AG04450 (cell line): ENCODE data around the gene MTR. TPM values are rescaled to one million over a fixed set of nuclear protein-coding genes. Genes with fewer than 3 reads are reported as not detected.
A peak's percentile ranks its signal among the peaks of the same experiment; 100 is the strongest.
"Not testable (repeated sequence)": the region's sequence is repeated elsewhere in the genome, so short reads cannot be mapped to it uniquely, and the experiment has no call there.

Experiments used
- CTCF ChIA-PET: fragments of 300-600, 350-600 bp; formaldehyde crosslinking; extraction: SDS; loops from one replicate; lab custom pipeline; 2022; ENCODE audit warnings: antibody characterized with exemption, inconsistent platforms; lab: Charles Lee
- POLR2A ChIA-PET: fragments of 350-600 bp; formaldehyde crosslinking; extraction: SDS; loops from one replicate; lab custom pipeline; 2021; ENCODE audit warnings: antibody characterized with exemption, inconsistent platforms; lab: Yijun Ruan, JAX
- DNase-seq: peaks from one replicate; pipeline ENCODE4 v3.0.0-alpha.2; 2011; ENCODE audit warnings: low read depth, low spot score
- H3K27ac ChIP-seq: one replicate; pipeline ENCODE4 v1.5.1; 2012; ENCODE audit warnings: low read depth, low read length, control low read depth
- H3K27me3 ChIP-seq: one replicate; pipeline ENCODE4 v1.6.0; 2012; ENCODE audit warnings: low read length; ENCODE audit not compliant: control insufficient read depth, insufficient read depth
- H3K4me3 ChIP-seq: 2 replicates; pipeline ENCODE4 v1.5.1; 2011; ENCODE audit warnings: mild to moderate bottlenecking, low read depth, low read length, control low read depth
- H3K9me3 ChIP-seq: 2 replicates; pipeline ENCODE4 v1.5.1; 2012; ENCODE audit warnings: low read length; ENCODE audit not compliant: control insufficient read depth, insufficient read depth
- polyA plus RNA-seq: library from polyadenylated mRNA; depleted of rRNA; stranded (reverse); fragments of >200 nt; gene quantifications from 2 replicates; pipeline ENCODE4 v1.2.3, GENCODE V29; 2011
- TF ChIP-seq, protein P1 (sequence below): IDR thresholded peaks from 2 replicates; pipeline ENCODE4 v1.5.1; 2011; ENCODE audit warnings: low read depth, low read length, control low read depth, inconsistent platforms

Gene MTR
- polyA plus RNA-seq, 1 experiment, result 13.0 TPM

DNA sequence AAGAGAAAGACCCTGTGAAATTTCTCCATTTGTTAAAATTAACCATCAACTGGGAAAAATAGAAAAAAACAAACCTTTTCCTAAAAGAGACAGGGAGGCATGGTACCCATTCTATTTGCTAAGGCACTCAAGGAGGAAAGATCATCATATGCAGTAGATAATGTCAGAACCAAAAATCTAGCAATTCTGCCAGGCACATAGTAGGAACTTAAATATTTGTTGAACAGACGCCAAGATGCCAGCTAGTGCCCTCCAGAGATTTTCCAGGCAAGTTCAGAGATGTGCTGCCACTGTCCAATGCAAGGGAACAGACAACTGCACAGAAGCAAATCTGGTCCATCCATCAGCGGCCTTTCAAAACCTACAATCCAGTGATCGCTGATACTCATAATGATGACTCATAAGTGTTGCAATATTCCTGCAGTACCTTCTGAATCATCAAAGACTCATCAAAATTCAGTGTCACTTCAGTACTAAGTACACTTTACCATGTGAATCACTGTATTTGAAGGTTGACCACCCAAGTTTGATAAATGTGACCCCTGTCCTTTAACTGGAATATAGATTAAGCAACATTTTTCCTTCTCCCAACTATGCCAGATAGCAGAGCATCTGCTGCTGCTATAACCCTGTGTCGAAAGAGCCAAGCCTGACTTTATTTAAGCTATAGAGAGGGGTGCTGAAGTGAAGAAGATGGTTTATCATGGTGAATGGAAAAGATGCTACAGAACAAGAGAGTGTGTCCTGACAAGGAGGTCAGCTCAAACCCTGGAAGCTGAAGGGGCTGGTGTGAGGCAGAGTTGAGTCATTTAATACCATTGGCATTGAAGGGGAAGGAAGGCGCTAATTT lies 110.0 kb downstream of the MTR start:
- Histone ChIP-seq H3K27me3 (peaks cover 4% of the 10 kb centered on the region), H3K4me3 (no peak overlapping the region), H3K27ac (no peak overlapping the region), H3K9me3 (no peaks in the 10 kb centered on the region)
- CTCF ChIA-PET, result no interaction called here
- TF ChIP-seq, protein P1, sequence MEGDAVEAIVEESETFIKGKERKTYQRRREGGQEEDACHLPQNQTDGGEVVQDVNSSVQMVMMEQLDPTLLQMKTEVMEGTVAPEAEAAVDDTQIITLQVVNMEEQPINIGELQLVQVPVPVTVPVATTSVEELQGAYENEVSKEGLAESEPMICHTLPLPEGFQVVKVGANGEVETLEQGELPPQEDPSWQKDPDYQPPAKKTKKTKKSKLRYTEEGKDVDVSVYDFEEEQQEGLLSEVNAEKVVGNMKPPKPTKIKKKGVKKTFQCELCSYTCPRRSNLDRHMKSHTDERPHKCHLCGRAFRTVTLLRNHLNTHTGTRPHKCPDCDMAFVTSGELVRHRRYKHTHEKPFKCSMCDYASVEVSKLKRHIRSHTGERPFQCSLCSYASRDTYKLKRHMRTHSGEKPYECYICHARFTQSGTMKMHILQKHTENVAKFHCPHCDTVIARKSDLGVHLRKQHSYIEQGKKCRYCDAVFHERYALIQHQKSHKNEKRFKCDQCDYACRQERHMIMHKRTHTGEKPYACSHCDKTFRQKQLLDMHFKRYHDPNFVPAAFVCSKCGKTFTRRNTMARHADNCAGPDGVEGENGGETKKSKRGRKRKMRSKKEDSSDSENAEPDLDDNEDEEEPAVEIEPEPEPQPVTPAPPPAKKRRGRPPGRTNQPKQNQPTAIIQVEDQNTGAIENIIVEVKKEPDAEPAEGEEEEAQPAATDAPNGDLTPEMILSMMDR, result no peak
- DNase-seq, result peak; percentile 50
- POLR2A ChIA-PET, result no interaction called here

DNA sequence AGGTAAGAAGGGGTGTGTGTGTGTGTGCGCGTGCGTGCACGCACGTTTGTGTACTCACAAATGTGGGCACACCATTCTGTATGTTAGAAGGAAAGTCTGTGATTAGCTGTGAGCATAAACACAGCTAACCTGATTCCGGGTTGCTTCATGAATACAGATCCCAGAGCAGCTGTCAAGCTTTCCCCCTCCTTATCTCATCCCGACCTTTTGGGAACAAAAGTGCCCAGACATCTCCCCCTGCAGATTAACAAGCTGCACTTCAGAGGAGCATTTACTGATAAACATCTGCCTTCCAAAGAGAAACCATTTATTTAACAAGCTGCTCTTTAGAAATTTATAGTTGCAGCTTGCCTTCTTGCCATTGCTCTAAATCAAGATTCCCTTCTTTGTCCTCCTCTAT lies 112.1 kb downstream of the MTR start:
- Histone ChIP-seq H3K27me3 (peaks cover 4% of the 10 kb centered on the region), H3K4me3 (no peak overlapping the region), H3K27ac (no peak overlapping the region), H3K9me3 (no peaks in the 10 kb centered on the region)
- ChIA-PET CTCF (interaction anchor here (0.8 kb wide), 1 partner anchor 110 kb away, joined by 3 read pairs; no protein-coding TSS in a partner anchor), POLR2A (no interaction called here)
- no peak for DNase-seq
- TF ChIP-seq, protein P1, result no peak

DNA sequence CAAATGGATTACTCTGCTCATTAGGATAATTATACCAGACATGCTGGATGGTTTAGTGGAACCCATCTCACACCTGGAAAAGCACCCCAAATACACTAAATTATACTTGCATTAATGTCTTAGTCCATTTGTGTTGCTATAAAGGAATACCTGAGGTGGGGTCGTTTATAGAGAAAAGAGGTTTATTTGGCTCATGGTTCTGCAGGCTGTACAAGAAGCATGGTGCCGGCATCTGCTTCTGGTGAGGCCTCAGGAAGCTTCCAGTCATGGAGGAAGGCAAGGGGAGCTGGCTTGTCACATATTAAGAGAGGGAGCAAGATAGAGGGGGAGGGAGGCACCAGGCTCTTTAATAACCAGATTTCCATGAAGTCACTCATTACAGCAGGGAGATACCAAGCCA lies 113.6 kb downstream of the MTR start:
- H3K4me3 ChIP-seq, result no peak overlapping the region
- ChIA-PET POLR2A (no interaction called here), CTCF (no interaction called here)
- no peaks in the 10 kb centered on the region for H3K9me3 ChIP-seq
- no peak overlapping the region for H3K27ac ChIP-seq
- TF ChIP-seq, protein P1, result no peak
- no peak for DNase-seq
- peaks cover 4% of the 10 kb centered on the region for H3K27me3 ChIP-seq

DNA sequence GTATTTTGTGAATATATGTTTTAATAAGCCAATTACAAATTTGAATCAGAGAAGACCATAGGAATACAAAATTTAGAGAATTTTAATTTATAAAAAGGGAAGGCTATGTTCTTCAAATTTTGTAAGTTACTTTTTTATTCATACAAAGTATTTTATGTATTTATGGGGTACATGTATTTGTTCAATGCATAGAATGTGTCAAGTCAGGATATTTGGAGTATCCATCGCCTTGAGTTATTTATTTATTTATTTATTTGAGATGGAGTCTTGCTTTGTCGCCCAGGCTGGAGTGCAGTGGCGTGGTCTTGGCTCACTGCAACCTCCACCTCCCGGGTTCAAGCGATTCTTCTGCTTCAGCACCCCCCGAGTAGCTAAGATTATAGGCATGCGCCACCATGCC lies 116.0 kb downstream of the MTR start:
- CTCF ChIA-PET, H3K9me3 ChIP-seq, H3K27ac ChIP-seq, POLR2A ChIA-PET, H3K4me3 ChIP-seq, H3K27me3 ChIP-seq, DNase-seq: not testable (repeated sequence)

DNA sequence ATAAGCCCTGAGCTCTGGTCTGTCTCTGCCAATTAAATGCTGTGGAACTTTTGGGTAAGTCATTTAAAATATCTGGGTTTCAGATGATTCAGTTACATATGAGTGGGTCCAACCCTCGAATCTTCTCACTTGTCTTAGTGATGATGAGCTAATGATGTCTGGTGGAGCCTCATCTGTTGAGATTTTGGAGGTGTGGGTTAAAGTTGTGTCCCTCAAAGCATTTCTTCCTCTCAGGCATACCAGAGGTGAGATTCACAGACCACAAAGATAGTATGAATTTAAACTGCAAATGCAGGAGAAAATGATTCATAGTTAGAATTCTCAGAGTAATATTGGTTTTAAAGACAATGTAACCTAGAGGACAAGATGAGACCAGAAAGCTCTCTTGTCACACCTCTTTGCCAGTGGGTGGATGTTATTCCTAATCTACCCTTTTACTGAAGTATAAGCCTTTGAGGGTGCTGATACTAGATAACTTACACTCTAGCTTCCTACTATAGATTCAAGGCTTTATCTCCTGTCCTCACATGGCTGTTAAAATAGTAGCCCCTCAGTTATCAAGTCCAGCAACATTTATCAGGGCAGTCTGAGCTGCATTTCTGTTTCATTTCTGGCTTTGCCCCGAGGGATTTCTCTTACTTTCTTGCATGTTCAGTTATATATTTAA lies 118.4 kb downstream of the MTR start:
- POLR2A ChIA-PET, result no interaction called here

More for the DNA sequence above, 118.4 kb downstream of the MTR start:
- H3K9me3 ChIP-seq, result no peaks in the 10 kb centered on the region; the same call in 1 of the 2 replicates
- CTCF ChIA-PET, result no interaction called here
- TF ChIP-seq, protein P1, result no peak
- no peak overlapping the region for H3K27ac ChIP-seq
- no peaks in the 10 kb centered on the region for H3K27me3 ChIP-seq
- no peak overlapping the region for H3K4me3 ChIP-seq
- no peak for DNase-seq
